Stimulated activated CD4-positive, alpha-beta T cell treated with anti-CD3 and anti-CD28 coated beads, TNF-alpha, amount 100 ng/mL, for 1 hour (primary cell): ENCODE results near the gene ARHGAP5.
A peak's percentile ranks its signal among the peaks of the same experiment; 100 is the strongest.

ENCODE experiments used
- DNase-seq, 3 donors: peaks; one replicate each; pipeline ENCODE4 v3.0.0-alpha.2; 2020; ENCODE audit warnings: low read depth in 3 of 3, low spot score in 1 of 3

Gene ARHGAP5, protein sequence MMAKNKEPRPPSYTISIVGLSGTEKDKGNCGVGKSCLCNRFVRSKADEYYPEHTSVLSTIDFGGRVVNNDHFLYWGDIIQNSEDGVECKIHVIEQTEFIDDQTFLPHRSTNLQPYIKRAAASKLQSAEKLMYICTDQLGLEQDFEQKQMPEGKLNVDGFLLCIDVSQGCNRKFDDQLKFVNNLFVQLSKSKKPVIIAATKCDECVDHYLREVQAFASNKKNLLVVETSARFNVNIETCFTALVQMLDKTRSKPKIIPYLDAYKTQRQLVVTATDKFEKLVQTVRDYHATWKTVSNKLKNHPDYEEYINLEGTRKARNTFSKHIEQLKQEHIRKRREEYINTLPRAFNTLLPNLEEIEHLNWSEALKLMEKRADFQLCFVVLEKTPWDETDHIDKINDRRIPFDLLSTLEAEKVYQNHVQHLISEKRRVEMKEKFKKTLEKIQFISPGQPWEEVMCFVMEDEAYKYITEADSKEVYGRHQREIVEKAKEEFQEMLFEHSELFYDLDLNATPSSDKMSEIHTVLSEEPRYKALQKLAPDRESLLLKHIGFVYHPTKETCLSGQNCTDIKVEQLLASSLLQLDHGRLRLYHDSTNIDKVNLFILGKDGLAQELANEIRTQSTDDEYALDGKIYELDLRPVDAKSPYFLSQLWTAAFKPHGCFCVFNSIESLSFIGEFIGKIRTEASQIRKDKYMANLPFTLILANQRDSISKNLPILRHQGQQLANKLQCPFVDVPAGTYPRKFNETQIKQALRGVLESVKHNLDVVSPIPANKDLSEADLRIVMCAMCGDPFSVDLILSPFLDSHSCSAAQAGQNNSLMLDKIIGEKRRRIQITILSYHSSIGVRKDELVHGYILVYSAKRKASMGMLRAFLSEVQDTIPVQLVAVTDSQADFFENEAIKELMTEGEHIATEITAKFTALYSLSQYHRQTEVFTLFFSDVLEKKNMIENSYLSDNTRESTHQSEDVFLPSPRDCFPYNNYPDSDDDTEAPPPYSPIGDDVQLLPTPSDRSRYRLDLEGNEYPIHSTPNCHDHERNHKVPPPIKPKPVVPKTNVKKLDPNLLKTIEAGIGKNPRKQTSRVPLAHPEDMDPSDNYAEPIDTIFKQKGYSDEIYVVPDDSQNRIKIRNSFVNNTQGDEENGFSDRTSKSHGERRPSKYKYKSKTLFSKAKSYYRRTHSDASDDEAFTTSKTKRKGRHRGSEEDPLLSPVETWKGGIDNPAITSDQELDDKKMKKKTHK (N-terminal part only)

DNA sequence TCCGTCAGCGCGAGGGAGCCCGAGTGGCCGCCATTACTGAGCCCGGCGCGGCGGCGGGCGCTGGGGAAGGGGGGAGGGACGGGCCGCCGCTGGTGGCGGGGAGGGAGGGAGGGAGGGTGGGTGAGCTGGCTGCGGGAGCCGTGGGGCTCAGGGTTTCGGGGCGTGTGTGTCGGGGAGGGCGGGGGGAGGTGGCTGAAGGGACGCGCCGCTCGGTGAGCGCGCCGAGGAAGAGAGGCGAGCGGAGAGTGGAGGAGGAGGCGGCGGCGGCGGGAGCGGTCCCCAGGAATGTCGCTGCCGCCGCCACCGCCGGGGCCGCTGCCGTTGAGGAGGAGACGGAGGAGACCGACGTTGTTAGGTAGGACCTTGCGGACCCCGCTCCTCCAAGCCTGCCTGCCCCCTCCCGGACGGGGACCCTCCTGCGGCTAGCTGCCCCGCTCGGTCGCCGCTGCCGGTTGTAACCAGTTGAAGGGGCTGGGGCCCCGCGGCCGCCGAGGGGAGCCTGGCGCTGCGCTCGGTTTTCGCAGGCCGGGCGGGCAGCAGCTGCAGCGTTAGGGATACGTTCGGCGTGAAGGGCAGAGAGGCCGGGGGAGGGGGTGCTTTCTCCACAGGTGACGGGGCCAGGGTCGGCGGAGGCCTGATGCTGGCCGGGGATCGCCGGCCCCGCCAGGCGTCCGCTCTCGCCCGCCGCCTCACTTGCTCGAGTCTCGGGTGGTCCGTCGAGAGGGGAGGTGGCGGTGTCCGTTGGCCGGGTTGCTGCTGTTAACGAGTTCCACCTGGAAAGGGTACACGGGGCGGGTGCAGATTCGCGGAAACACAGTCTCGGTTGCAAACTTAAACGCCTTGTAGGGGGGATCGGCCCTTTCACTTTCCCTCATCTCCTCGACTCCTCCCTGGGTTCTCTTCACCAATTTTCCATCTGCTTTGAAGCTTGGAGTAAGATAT, at the start of gene ARHGAP5:
Gene ARHGAP5 (plus strand): TSS at position 224 of the 942 bp plus-strand sequence. CDS start 13,366 bp downstream, outside the sequence.
- peak; percentile 15 to 51 (median 25) for DNase-seq

GRCh38 chr14:32028599-32028998, 48.5 kb upstream of the ARHGAP5 start:
- DNase-seq: no peak

- no peak for DNase-seq
These were observed 43.6 kb upstream of the ARHGAP5 start for GRCh38 chr14:32033543-32033942.

GRCh38 chr14:32038876-32039275, 38.2 kb upstream of the ARHGAP5 start:
- DNase-seq: no peak

DNA sequence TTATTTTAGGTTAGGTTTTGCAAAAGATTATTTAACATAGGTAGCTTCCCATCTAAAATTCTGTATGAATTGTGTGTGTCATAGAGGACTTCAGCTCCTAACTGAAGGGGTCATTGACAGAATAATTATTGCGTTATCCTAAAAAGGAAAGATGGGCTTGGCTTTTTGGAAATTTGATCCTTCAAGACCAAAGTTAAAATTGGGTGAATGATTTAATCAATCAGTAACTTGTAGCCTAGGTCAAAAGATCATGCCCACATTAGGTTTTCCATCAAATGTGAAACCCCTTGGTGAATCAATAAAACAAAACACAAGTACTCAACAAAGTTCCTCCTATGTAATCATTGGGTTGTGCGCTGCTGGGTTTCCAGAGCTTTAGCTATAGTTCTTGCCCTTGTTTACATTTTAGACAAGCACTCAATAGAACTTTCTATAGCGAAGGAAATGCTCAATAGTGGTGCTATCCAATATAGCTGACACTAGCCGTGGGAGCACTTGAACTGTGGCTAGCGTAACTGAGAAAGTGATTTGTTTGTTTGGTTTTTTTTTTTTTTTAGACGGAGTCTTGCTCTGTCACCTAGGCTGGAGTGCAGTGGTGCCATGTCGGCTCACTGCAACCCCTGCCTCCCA, 37.6 kb upstream of the ARHGAP5 start:
- no peak for DNase-seq

- DNase-seq: no peak
These were observed 33.5 kb upstream of the ARHGAP5 start for GRCh38 chr14:32043624-32044023.

DNA sequence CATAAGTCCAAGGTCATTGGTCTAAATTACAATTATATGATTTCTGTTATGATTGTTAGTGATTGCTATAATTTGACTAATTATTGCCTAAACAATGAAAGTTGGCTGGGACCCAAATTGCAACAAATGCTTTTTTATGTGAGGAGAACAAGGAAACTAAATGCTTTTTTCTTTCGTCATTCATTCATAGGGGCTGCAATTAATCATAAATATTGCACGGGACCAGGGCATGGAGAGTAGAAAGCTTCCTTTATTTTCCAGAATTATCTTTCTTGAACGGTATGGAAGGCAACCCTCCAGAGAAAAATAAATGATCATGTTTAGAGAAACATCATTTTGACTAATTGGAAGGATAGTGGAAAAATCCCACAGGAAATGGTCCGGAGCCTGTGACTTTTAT, 32.6 kb upstream of the ARHGAP5 start:
- no peak for DNase-seq

- DNase-seq: no peak
These were observed 29.3 kb upstream of the ARHGAP5 start for GRCh38 chr14:32047791-32048190.

GRCh38 chr14:32049361-32050088, 27.6 kb upstream of the ARHGAP5 start:
- no peak for DNase-seq

DNA sequence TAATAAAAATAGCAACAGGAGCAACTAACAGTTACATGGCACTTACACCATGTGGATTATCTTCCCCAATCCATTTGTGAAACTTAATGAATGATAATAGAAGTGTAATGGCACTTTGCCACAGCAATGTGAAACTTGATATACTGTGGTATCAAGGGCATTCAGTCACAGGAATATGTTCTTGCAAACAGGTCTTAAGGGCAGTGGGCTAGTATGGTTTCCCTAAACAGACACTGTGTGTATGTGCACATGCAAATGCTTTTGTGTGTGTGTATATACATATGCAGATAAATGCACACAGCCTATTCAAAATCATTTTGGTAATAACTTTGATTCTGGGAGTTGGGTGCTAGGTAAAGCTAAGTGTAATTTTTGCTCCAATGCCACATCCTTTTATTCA, 26.2 kb upstream of the ARHGAP5 start:
- no peak for DNase-seq

- no peak for DNase-seq
These were observed 22.6 kb upstream of the ARHGAP5 start for GRCh38 chr14:32054536-32054935.

- no peak for DNase-seq
These were observed 21.9 kb upstream of the ARHGAP5 start for GRCh38 chr14:32055175-32055574.

GRCh38 chr14:32059702-32060101, 17.4 kb upstream of the ARHGAP5 start:
- no peak for DNase-seq

DNA sequence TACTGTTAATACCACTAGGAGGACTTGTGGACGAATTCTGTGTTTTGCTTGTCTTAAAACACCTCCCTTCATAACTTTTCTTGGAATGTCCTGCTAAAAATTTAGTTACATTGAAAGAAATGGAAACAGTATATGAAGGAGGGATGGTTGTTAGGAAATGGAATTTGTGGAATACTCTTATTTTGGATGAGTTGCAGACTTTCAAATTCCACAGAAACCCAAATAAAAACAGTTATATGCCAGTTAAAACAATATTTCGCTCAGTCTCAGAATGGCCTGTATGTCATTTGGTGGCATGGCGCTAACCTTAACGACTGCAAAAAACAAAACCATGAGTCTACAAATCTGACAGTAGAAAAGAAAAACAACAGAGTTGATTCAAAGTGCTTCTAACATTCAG, 12.2 kb upstream of the ARHGAP5 start:
- DNase-seq: no peak

- DNase-seq: no peak
These were observed 8.4 kb upstream of the ARHGAP5 start for GRCh38 chr14:32068708-32069107.

DNA sequence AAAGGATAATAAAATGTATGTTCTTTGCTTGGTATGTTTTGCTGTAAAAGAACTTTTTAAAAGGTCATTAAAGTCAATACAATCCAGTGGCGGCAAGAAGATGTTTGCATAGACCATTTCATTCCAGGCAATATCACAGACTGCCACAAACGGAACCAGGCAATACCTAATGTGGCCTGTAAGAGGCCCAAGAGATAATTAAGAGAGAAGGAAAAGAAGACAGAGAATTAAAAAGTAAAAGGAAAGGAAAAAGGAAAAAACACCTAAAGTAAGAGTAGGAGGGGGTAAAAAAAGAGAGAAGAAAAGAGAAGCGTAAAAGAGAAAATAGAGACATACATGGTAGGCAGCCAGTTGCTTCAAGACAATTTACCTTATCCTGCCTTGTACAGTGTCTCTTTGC, 6.8 kb upstream of the ARHGAP5 start:
- no peak for DNase-seq

- DNase-seq: no peak
These were observed 4.4 kb upstream of the ARHGAP5 start for GRCh38 chr14:32072676-32073075.

DNA sequence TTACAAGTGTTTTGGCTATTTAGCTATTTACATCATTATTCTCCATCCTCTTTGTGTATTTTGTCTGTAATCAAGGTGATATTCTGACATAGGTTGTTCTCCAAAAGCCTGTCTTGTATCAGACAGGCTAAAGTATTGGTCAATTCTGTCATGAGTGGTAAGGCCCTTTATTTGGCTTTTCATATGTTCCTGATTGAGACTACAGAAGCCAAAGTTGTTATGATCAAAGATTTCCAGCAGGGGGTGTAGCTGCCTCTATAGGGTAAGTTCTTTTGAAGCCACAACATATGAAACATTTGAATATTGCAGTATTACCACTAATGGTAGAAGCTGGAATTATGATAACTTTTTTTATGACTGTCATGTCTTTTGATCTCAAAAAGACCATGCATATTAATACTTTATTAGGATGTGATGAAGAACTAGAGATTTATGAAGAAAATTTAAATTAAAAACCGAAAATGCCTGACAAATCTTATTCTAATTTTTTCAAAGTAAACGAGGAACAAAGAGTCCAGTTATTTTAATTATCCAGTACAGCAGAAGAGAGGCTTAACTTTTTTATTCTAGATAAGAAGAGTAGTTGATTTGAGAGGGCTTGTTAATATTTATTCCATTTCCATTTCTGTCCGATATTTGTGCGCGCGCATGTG, 3.4 kb upstream of the ARHGAP5 start:
- DNase-seq: peak in 2 of 3 donors; percentile 13 to 39
